GM18861 (cell line): Measurements from ENCODE around the gene PIGC.

Experiments used
- ATAC-seq: cut with Tn5 transposase; IDR thresholded peaks from one replicate; pipeline ENCODE4 v1.9.1; 2021; ENCODE audit not compliant: unreplicated experiment

The PIGC gene

GRCh38 chr1:172443666-172444453 lies at the start of gene PIGC:
Gene PIGC (minus strand): TSS chr1:172444069. CDS start chr1:172442622, 1,447 bp downstream.
- peak; percentile 97 for ATAC-seq

- ATAC-seq: no peak
Observed at GRCh38 chr1:172492421-172492820, 48.6 kb upstream of the PIGC start.

GRCh38 chr1:172489847-172490246 lies 46.0 kb upstream of the PIGC start:
- ATAC-seq: no peak

- ATAC-seq: no peak
Observed at GRCh38 chr1:172488393-172488792, 44.5 kb upstream of the PIGC start.

DNA sequence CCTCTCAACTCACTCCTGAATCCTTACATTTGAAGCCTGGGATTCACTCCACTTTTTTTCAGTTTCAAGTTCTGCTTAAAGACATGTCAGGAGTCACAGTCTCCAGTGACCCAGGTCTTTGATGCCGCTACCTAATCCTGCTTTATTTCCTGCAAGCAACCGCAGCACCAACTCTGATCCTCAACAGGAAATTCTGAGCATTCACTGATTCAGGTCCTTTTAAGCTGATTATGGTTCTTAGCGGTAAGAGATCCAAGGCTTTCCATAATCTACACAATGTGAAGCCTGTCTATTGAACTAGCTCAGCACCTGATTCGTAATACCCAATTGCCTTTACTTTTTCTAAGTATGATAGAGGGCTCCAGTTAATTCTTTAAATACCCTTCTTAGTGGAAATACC lies 43.7 kb upstream of the PIGC start:
- no peak for ATAC-seq

- ATAC-seq: no peak
Observed at GRCh38 chr1:172486805-172487454, 43.1 kb upstream of the PIGC start.

DNA sequence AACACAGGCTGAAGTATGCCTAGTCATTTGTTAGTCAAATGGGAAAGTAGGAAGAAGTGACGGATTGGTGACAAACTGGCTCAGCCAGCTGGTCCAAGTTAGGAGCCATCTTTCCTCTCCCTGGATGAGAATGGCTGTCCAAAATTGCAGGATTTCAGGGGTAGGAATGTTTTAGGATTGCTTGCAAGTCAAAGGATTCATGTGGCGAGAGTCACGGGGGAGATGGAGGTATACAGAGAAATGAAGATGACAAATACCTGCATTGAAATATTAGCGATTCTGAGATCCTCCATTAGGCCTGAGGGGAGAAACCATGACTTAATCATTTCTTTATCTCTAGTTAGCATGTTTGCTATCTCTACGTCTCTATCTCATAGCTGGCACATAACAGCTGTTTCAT lies 41.8 kb upstream of the PIGC start:
- ATAC-seq: no peak

- no peak for ATAC-seq
Observed at GRCh38 chr1:172484252-172484651, 40.4 kb upstream of the PIGC start.

DNA sequence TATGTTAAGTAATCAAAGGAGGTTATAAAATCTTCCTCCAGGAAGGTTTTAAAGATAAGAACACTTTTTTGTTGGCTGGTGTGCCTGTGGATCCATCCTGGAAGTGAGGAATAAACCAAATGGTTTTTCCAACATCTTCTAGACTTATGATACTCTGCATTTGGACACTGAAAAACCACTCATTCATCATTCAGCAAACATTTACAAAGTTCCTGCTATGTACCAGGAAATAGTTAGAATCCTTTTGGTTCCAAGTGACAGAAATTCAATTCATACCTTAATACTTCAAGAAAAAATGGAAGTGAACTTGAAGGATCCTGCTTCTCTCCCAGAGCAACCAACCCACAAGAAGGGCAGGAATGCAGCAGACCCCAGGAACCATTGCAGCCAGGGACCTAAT lies 39.6 kb upstream of the PIGC start:
- ATAC-seq: no peak

GRCh38 chr1:172482044-172482443 lies 38.2 kb upstream of the PIGC start:
- no peak for ATAC-seq

DNA sequence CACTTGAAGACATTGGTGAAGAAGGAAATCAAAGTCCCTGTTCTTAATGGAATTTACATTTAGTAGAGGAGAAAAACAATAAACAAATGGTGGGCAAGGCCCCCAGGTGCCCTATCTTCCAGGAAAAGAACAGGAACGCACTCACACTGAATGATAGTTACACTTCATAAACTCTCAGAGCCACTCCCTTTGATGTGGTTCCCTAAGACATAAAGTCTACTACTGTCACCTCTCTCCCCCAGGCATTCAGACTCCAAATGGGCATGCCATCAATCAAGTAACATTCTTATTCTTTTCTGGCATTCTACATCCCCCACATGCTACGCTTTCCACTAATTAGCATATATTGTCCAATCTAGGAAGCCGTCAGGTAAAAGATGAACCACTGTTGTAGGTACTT lies 36.6 kb upstream of the PIGC start:
- no peak for ATAC-seq

DNA sequence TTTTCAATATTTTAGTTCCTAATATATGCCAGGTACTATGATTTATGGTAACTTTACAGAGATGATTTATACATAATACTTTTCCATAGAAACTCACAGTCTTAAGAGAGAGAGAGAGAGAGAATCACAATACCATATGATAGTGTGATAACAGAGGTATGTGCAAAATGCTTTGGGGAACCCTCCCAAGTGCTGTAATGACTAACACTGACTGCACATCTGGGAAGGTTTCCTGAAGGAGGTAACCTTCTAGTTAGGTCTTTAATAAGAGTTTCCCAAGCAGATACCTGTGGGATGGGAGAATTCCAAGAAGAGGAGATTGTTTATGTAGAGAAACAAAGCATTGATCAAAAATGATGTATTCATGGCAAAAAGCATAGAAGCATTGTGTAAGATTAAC lies 34.6 kb upstream of the PIGC start:
- ATAC-seq: no peak

GRCh38 chr1:172477741-172478140 lies 33.9 kb upstream of the PIGC start:
- no peak for ATAC-seq

GRCh38 chr1:172477216-172477615 lies 33.3 kb upstream of the PIGC start:
- no peak for ATAC-seq

DNA sequence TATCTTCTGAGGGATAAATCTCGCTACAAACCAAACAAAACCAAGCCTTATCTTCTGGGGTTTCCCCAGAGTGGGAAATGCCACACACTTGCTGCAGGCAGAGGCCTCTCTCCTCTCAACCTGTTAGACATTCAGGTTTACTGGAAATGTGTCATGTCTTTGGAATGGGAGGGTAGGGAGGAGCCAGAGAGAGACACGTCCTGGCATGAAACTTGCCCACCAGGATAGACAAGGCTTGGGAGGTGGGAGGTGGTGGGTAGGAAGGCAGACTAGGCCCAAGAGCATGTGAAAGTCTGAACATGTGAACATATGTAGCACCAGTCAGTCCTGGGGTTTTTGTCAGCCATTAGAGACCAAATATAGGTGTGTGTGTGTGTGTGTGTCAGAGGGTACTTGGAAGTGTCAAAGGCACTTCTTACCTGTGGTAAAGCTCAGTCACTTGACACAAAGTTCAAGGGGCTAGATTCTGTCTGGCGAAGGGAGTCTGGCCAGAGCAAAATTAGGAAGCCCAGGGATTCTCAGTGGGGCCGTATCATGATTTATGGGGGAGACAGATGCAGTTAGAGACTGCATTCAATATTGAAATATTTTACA lies 32.4 kb upstream of the PIGC start:
- ATAC-seq: no peak

GRCh38 chr1:172473842-172474241 lies 30.0 kb upstream of the PIGC start:
- ATAC-seq: no peak

DNA sequence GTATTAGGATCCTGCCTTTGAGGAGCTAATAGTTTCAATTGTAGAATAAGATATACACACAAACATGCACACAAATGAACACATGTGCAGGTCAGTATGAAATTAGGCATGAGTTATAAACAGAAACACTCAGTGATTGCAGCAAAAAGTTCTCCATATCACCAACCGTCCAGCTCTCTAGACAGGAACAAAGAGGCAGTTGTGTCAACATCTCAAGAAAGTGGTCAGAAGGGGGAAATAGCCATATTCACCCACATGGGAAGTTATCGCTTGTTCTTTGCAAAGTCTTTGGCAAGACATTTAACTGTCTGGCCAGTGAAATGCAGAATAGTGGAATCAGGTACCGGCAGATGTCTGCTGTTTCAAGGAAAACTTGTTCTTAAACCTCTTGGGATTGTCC lies 29.4 kb upstream of the PIGC start:
- no peak for ATAC-seq

- ATAC-seq: no peak
Observed at GRCh38 chr1:172472495-172472894, 28.6 kb upstream of the PIGC start.

GRCh38 chr1:172471666-172472065 lies 27.8 kb upstream of the PIGC start:
- ATAC-seq: no peak

- ATAC-seq: no peak
Observed at GRCh38 chr1:172470149-172470548, 26.3 kb upstream of the PIGC start.

DNA sequence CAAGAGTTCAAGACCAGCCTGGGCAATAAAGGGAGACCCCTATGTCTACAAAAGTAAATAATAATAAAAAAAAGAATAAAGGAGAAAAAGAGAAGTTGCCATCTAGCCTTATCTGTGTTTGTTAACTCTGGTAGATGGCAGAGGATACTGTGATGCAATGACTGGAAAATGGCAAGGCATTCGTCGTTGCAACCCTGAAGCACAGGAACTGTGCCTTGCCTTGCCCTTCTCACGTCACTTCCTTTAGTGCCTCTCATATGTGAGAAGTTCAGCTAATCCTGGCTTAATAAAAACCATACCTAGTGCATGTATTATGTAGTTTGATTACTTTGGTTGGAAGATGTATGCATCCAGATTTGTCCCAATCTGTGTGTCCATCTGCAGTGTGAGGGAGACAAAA lies 25.8 kb upstream of the PIGC start:
- no peak for ATAC-seq

DNA sequence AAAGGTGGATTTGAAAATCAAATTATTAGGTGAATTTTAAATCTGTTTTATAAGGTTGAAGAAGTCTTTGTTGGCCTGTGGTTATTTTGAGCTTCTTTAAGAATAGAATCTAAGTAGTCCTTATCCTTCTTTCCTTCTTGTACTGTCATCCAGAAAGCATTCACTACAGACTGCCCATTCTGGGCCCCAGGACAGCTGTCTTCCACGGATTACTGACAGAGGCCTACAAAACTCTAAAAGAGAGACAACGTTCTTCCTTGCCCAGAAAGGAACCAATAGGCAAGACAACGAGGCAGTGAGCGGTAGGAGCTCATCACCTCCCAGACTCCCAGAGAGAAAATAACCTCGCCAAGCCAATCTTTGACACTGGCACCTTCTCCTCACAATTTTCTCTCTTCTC lies 24.4 kb upstream of the PIGC start:
- no peak for ATAC-seq
